Prostate gland (tissue), 2 donors: ENCODE measurements around the gene ADCY3. TPM values are rescaled to one million over a fixed set of nuclear protein-coding genes. Genes with fewer than 3 reads are reported as not detected.

ENCODE experiments used
- DNase-seq: peaks from one replicate; pipeline ENCODE4 v3.0.0-alpha.2; 2019; ENCODE audit warnings: low spot score
- H3K27ac ChIP-seq, 2 donors: fragments of 200-600 bp; sonication (generic); 2 replicates each; pipeline ENCODE4 v1.5.1; 2017 to 2019
- H3K27me3 ChIP-seq: fragments of 200-600 bp; sonication (generic); replicated peaks from 2 replicates; pipeline ENCODE4 v1.5.1; 2019; ENCODE audit not compliant: insufficient read depth
- H3K36me3 ChIP-seq, 2 donors: fragments of 200-600 bp; sonication (generic); 1 replicate in 1 of 2; 2 replicates in 1 of 2; pipeline versions ENCODE4 v1.5.1 to v1.8.1; 2017 to 2019
- H3K4me1 ChIP-seq: fragments of 200-600 bp; sonication (generic); replicated peaks from 2 replicates; pipeline ENCODE4 v1.5.1; 2019
- H3K4me3 ChIP-seq, 2 donors: fragments of 200-600 bp; sonication (generic); 2 replicates each; pipeline ENCODE4 v1.5.1; 2017 to 2019
- H3K9me3 ChIP-seq: fragments of 200-600 bp; sonication (generic); 2 replicates; pipeline ENCODE4 v1.5.1; 2017
- POLR2A ChIP-seq: fragments of 450-650 bp; IDR thresholded peaks from one replicate; pipeline ENCODE4 v1.6.1; 2016; ENCODE audit warnings: antibody characterized with exemption, mild to moderate bottlenecking
- POLR2AphosphoS5 ChIP-seq: sonication (generic); formaldehyde crosslinking; IDR thresholded peaks from one replicate; pipeline ENCODE4 v1.6.1; 2017; ENCODE audit warnings: antibody characterized with exemption
- WGBS: methylation state at CpG from one replicate; pipeline ENCODE4 v1.1.5; 2018; 5-methylcytosine and 5-hydroxymethylcytosine counted together
- intact Hi-C: fragments of 100-400 bp; cut with DNase I; formaldehyde crosslinking; loops from one replicate; pipeline ENCODE4 v1.14.2; 2022
- total RNA-seq, 2 donors: library from RNA; depleted of rRNA; stranded (reverse); fragments of >200 nt; gene quantifications; one replicate each; pipeline ENCODE4 v1.1.0, GENCODE V29; 2016
- TF ChIP-seq, protein P1 (sequence below), 4 experiments: fragments of 200-600 bp in 2 of 4; fragments of 450-650 bp in 2 of 4; sonication (generic) in 2 of 4; IDR thresholded peaks; 1 replicate in 3 of 4; 2 replicates in 1 of 4; pipeline ENCODE4 v1.5.1; 2016 to 2019; ENCODE audit warnings: antibody characterized with exemption in 4 of 4, mild to moderate bottlenecking in 2 of 4, moderate library complexity in 2 of 4

The ADCY3 gene
- total RNA-seq, 2 donors from 2014 or later, result 20.8 to 44.3 TPM

DNA sequence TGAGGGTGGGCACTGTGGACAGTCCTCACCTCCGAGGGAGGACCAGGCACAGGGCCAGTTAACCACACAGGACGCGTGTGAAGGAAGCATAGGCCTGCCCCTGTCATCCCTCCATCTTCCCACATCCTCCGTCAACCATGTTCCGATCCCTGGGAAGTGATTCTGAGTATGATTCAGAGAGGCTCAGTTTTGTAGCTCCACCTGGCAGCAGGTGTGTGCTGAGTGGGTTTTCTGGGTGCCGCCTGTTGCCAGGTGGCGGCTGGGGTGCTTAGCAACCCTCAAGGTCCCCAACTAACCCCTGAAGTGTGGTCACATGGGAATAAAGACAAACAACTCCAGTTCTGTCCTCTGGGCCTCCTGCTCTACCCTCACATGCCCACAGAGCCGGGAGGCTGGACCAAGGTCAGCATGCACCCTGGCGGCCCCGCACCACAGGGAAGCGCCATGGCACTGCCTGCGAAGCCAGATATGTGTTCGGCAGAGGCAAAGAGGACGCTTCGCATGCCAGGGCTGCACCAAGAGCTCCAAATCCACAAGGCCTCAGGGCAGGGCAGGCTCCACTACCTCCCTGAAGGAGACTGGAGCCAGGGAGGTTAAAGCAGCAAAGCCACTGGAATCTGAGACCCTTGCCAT lies 60.0 kb downstream of the ADCY3 start:
- Histone ChIP-seq H3K27ac (no peak overlapping the region), H3K9me3 (no peaks in the 10 kb centered on the region), H3K4me3 (no peak overlapping the region), H3K4me1 (peaks cover 4% of the 10 kb centered on the region), H3K36me3 (no peaks in the 10 kb centered on the region), H3K27me3 (no peaks in the 10 kb centered on the region)
- no peak for DNase-seq
- 94% methylated on average over 15 of the region's 15 CpGs for WGBS
- intact Hi-C loops, result no loop called here
- TF ChIP-seq POLR2AphosphoS5 (no peak), POLR2A (no peak)
- TF ChIP-seq, protein P1, sequence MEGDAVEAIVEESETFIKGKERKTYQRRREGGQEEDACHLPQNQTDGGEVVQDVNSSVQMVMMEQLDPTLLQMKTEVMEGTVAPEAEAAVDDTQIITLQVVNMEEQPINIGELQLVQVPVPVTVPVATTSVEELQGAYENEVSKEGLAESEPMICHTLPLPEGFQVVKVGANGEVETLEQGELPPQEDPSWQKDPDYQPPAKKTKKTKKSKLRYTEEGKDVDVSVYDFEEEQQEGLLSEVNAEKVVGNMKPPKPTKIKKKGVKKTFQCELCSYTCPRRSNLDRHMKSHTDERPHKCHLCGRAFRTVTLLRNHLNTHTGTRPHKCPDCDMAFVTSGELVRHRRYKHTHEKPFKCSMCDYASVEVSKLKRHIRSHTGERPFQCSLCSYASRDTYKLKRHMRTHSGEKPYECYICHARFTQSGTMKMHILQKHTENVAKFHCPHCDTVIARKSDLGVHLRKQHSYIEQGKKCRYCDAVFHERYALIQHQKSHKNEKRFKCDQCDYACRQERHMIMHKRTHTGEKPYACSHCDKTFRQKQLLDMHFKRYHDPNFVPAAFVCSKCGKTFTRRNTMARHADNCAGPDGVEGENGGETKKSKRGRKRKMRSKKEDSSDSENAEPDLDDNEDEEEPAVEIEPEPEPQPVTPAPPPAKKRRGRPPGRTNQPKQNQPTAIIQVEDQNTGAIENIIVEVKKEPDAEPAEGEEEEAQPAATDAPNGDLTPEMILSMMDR (IDR thresholded peaks at IDR 0.05), result no peak

DNA sequence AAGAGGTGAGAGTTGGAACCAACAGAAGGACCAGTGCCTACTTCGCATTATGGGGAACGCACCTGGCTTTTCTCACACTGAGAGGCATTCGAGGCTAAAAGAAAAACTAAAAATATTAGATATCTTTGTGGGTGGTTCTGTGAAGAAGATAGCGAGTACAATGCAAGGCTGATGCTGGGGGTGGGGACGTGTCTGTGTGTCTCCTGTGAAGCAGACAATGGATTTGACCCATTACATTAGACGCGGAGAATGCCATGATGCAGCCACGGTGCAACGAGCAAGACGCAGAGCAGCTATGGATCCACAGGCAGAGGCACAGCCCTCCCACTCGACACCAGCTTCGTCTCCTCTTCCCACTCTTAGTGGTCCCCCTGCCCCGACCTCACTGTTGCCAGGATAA lies 61.0 kb downstream of the ADCY3 start:
- Histone ChIP-seq H3K27ac (no peak overlapping the region), H3K4me1 (peaks cover 4% of the 10 kb centered on the region), H3K9me3 (no peaks in the 10 kb centered on the region), H3K27me3 (no peaks in the 10 kb centered on the region), H3K36me3 (no peaks in the 10 kb centered on the region), H3K4me3 (no peak overlapping the region)
- WGBS, result 90% methylated on average over 13 of the region's 13 CpGs
- DNase-seq, result no peak
- intact Hi-C loops, result no loop called here
- no peak for TF ChIP-seq POLR2A

DNA sequence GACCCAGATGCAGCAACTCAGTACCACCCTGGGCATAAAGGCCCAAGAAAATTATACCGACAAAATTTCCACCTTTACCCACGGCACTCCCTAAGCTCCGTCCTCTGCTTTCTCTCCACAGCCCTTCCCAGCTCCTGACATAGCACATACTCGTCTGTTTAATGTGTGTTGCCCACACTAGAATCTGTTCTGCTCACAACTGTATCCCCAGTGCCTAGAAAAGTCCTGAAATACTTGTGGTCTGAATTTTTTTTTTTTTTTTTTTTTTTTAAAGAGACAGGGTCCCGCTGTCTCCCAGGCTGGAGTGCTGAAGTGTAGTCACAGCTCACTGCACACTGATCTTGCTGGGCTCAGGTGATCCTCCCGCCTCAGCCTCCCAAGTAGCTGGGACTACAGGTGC lies 62.3 kb downstream of the ADCY3 start:
- Histone ChIP-seq H3K9me3 (no peaks in the 10 kb centered on the region), H3K27me3 (no peaks in the 10 kb centered on the region), H3K4me1 (peaks cover 4% of the 10 kb centered on the region), H3K36me3 (no peaks in the 10 kb centered on the region), H3K4me3 (no peak overlapping the region), H3K27ac (no peak overlapping the region)
- no peak for DNase-seq
- TF ChIP-seq, protein P1 (IDR thresholded peaks at IDR 0.05), result no peak
- TF ChIP-seq POLR2A, result no peak
- no peak for TF ChIP-seq POLR2AphosphoS5
- intact Hi-C loops, result no loop called here
- 89% methylated on average over 6 of the region's 6 CpGs for WGBS

DNA sequence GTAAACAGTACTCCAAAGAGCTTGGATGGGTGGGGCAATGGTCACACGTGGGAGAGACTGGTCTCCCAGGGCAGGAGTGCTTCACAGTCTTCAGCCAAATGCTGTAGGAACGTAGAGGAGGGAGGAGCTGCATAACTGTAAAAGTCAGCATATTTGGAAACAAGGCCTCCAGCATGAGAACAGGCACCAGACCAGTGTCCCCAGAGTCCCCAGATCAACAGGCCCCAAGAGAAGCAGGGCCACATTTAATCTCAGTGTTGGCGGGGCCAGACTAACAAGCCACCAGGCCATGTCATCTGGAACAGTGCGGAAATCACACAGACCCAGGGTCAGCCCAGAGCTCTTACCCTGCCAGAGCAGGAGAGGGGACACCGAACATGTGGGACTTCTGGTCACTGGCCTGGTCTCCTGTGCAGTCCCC lies 63.2 kb downstream of the ADCY3 start:
- intact Hi-C loops, result no loop called here
- H3K9me3 ChIP-seq, result no peaks in the 10 kb centered on the region
- no peak for TF ChIP-seq POLR2AphosphoS5
- no peak for TF ChIP-seq POLR2A
- TF ChIP-seq, protein P1 (IDR thresholded peaks at IDR 0.05), result no peak
- no peaks in the 10 kb centered on the region for H3K36me3 ChIP-seq
- H3K4me1 ChIP-seq, result peaks cover 4% of the 10 kb centered on the region
- peak overlapping the region; percentile 30 to 64 for H3K27ac ChIP-seq
- no peak for DNase-seq
- H3K4me3 ChIP-seq, result no peak overlapping the region
- no peaks in the 10 kb centered on the region for H3K27me3 ChIP-seq
- WGBS, result 75% methylated on average over 5 of the region's 5 CpGs

DNA sequence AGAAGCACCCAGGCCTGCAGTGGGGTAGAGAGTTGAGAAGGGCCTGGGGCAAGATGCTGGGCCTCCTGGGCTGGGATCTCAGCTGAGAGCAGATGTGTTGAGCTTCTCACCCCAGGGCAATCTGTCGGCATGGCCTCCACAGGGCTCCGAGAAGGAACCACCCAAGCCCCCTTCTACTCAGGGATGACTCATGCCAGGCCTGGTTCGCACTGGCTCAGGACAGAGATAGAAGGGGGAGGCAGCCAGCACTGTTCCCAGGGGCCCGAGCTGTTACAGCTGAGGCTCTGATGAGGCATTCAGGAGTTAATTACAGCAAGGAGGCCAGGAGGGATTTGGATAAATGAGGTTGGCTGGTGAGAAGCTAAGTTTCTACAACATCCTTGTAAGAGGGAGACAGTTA lies 64.3 kb downstream of the ADCY3 start:
- H3K4me1 ChIP-seq, result peaks cover 4% of the 10 kb centered on the region
- 61% methylated on average over 4 of the region's 4 CpGs for WGBS
- H3K27ac ChIP-seq, result peak overlapping the region; percentile 62 to 64
- no peaks in the 10 kb centered on the region for H3K9me3 ChIP-seq
- TF ChIP-seq POLR2AphosphoS5 (no peak), POLR2A (no peak)
- TF ChIP-seq, protein P1 (IDR thresholded peaks at IDR 0.05), result no peak
- no peak for DNase-seq
- H3K36me3 ChIP-seq, result no peaks in the 10 kb centered on the region
- no peaks in the 10 kb centered on the region for H3K27me3 ChIP-seq
- intact Hi-C loops, result no loop called here
- H3K4me3 ChIP-seq, result no peak overlapping the region
